ENCODE data around the gene APOBEC3A. TPM values are rescaled to one million over a fixed set of nuclear protein-coding genes. Genes with fewer than 3 reads are reported as not detected.
"Not testable (repeated sequence)": the region's sequence is repeated elsewhere in the genome, so short reads cannot be mapped to it uniquely, and the experiment has no call there.

APOBEC3A gene
- total RNA-seq, 1 donor from 2014 or later, result not detected

- Mint-ChIP-seq H3K36me3 (ENCODE audit: unreplicated experiment) (no peaks in the 10 kb centered on the region), H3K9me3 (ENCODE audit: unreplicated experiment) (no peaks in the 10 kb centered on the region), H3K4me1 (ENCODE audit: low read depth, unreplicated experiment) (no peaks in the 10 kb centered on the region), H3K27ac (ENCODE audit: unreplicated experiment) (no peak overlapping the region), H3K4me3 (ENCODE audit: unreplicated experiment) (no peak overlapping the region), H3K27me3 (ENCODE audit: unreplicated experiment) (peaks cover 9% of the 10 kb centered on the region)
- no peak for TF ChIP-seq CTCF (IDR thresholded peaks at IDR 0.05; ENCODE audit: partially characterized antibody, unreplicated experiment)
- DNase-seq, result no peak
Measured at GRCh38 chr22:38944653-38945052, 12.8 kb upstream of the APOBEC3A start.

- not testable (repeated sequence) for H3K27me3 Mint-ChIP-seq (ENCODE audit: unreplicated experiment); H3K36me3 Mint-ChIP-seq (ENCODE audit: unreplicated experiment); H3K4me1 Mint-ChIP-seq (ENCODE audit: low read depth, unreplicated experiment); DNase-seq; H3K27ac Mint-ChIP-seq (ENCODE audit: unreplicated experiment); H3K9me3 Mint-ChIP-seq (ENCODE audit: unreplicated experiment)
- H3K4me3 Mint-ChIP-seq (ENCODE audit: unreplicated experiment), result peak overlapping the region; percentile 49
Measured at GRCh38 chr22:38945706-38946338, 11.6 kb upstream of the APOBEC3A start.

GRCh38 chr22:38946771-38947170, 10.6 kb upstream of the APOBEC3A start:
- no peaks in the 10 kb centered on the region for H3K36me3 Mint-ChIP-seq (ENCODE audit: unreplicated experiment)
- no peak overlapping the region for H3K4me3 Mint-ChIP-seq (ENCODE audit: unreplicated experiment)
- no peak for TF ChIP-seq CTCF (IDR thresholded peaks at IDR 0.05; ENCODE audit: partially characterized antibody, unreplicated experiment)
- DNase-seq, result no peak
- no peak overlapping the region for H3K27ac Mint-ChIP-seq (ENCODE audit: unreplicated experiment)
- H3K4me1 Mint-ChIP-seq (ENCODE audit: low read depth, unreplicated experiment), result no peaks in the 10 kb centered on the region
- no peaks in the 10 kb centered on the region for H3K9me3 Mint-ChIP-seq (ENCODE audit: unreplicated experiment)
- H3K27me3 Mint-ChIP-seq (ENCODE audit: unreplicated experiment), result peaks cover 9% of the 10 kb centered on the region

- no peak for TF ChIP-seq CTCF (IDR thresholded peaks at IDR 0.05; ENCODE audit: partially characterized antibody, unreplicated experiment)
- no peak overlapping the region for H3K4me3 Mint-ChIP-seq (ENCODE audit: unreplicated experiment)
- no peak overlapping the region for H3K27ac Mint-ChIP-seq (ENCODE audit: unreplicated experiment)
- no peak for DNase-seq
- H3K27me3 Mint-ChIP-seq (ENCODE audit: unreplicated experiment), result peaks cover 12% of the 10 kb centered on the region
- no peaks in the 10 kb centered on the region for H3K9me3 Mint-ChIP-seq (ENCODE audit: unreplicated experiment)
- peaks cover 4% of the 10 kb centered on the region for H3K4me1 Mint-ChIP-seq (ENCODE audit: low read depth, unreplicated experiment)
- no peaks in the 10 kb centered on the region for H3K36me3 Mint-ChIP-seq (ENCODE audit: unreplicated experiment)
Measured at GRCh38 chr22:38947321-38948140, 9.9 kb upstream of the APOBEC3A start.

- no peak overlapping the region for H3K4me3 Mint-ChIP-seq (ENCODE audit: unreplicated experiment)
- H3K4me1 Mint-ChIP-seq (ENCODE audit: low read depth, unreplicated experiment), result peaks cover 8% of the 10 kb centered on the region
- no peaks in the 10 kb centered on the region for H3K36me3 Mint-ChIP-seq (ENCODE audit: unreplicated experiment)
- no peak for TF ChIP-seq CTCF (IDR thresholded peaks at IDR 0.05; ENCODE audit: partially characterized antibody, unreplicated experiment)
- H3K9me3 Mint-ChIP-seq (ENCODE audit: unreplicated experiment), result no peaks in the 10 kb centered on the region
- DNase-seq, result no peak
- H3K27me3 Mint-ChIP-seq (ENCODE audit: unreplicated experiment), result peaks cover 15% of the 10 kb centered on the region
- H3K27ac Mint-ChIP-seq (ENCODE audit: unreplicated experiment), result no peak overlapping the region
Measured at GRCh38 chr22:38948181-38948940, 9.0 kb upstream of the APOBEC3A start.
